ENCODE data around the gene GBP7.
"Not testable (repeated sequence)": the region's sequence is repeated elsewhere in the genome, so short reads cannot be mapped to it uniquely, and the experiment has no call there.

DNA sequence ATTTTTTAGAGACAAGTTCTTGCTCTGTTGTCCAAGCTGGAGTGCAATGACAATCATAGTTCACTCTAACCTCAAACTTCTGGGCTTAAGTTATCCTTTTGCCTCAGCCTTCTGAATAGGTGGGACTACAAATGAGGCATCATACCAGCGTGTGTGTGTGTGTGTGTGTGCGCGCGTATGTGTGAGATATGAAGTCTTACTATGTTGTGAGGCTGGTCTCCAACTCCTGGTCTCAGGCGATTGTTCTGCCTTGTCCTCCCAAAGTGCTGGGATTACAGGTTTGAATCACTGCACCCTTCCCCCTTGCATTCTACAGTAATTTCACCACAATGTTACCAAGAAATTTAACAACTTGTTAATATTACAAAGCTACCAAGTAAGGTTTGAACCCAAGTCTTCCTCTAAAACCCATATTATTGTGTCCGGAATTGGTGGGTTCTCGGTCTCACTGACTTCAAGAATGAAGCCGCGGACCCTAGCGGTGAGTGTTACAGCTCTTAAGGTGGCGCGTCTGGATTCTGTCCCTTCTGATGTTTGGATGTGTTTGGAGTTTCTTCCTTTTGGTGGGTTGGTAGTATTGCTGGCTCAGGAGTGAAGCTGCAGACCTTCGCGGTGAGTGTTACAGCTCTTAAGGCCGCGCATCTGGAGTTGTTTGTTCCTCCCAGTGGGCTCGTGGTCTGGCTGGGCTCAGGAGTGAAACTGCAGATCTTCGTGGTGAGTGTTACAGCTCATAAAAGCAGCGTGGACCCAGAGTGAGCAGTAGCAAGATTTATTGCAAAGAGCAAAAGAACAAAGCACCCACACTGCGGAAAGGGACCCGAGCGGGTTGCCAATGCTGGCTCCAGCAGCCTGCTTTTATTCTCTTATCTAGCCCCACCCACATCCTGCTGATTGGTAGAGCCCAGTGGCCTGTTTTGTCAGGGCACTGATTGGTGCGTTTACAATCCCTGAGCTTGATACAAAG is 48.9 kb downstream of the GBP7 start:
- TF ChIP-seq POLR2A (IDR thresholded peaks at IDR 0.05), result peak; percentile 45 to 47
- TF ChIP-seq, protein P1, sequence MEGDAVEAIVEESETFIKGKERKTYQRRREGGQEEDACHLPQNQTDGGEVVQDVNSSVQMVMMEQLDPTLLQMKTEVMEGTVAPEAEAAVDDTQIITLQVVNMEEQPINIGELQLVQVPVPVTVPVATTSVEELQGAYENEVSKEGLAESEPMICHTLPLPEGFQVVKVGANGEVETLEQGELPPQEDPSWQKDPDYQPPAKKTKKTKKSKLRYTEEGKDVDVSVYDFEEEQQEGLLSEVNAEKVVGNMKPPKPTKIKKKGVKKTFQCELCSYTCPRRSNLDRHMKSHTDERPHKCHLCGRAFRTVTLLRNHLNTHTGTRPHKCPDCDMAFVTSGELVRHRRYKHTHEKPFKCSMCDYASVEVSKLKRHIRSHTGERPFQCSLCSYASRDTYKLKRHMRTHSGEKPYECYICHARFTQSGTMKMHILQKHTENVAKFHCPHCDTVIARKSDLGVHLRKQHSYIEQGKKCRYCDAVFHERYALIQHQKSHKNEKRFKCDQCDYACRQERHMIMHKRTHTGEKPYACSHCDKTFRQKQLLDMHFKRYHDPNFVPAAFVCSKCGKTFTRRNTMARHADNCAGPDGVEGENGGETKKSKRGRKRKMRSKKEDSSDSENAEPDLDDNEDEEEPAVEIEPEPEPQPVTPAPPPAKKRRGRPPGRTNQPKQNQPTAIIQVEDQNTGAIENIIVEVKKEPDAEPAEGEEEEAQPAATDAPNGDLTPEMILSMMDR (IDR thresholded peaks at IDR 0.05), result not testable (repeated sequence)

Data from Peyer's patch (tissue), 4 donors.